Caco-2 (cell line): ENCODE data around the gene RNF217. TPM values are rescaled to one million over a fixed set of nuclear protein-coding genes. Genes with fewer than 3 reads are reported as not detected.

Source experiments
- BruUV-seq: library from RNA; stranded (reverse); fragments of 400-500 nt; replicated peaks from 2 replicates; lab custom pipeline; 2021; lab: Mats Ljungman, UMichigan
- CTCF ChIA-PET: fragments of 300-600 bp; sonication (Branson Sonifier 250); formaldehyde crosslinking; loops from one replicate; lab custom pipeline; 2022; ENCODE audit warnings: antibody characterized with exemption; lab: Charles Lee
- POLR2A ChIA-PET: fragments of 300-600 bp; sonication (Branson Sonifier 250); formaldehyde crosslinking; loops from one replicate; lab custom pipeline; 2022; ENCODE audit warnings: antibody characterized with exemption; lab: Charles Lee
- DNase-seq, 2 experiments: peaks; one replicate each; pipeline versions ENCODE4 v3.0.0 to v3.0.0-alpha.2; 2020 to 2022
- H3K27me3 ChIP-seq: replicated peaks from 2 replicates; pipeline ENCODE4 v1.6.0; 2011; ENCODE audit warnings: low read length; ENCODE audit not compliant: control insufficient read depth, insufficient read depth
- H3K36me3 ChIP-seq: 2 replicates; pipeline ENCODE4 v1.5.1; 2011; ENCODE audit warnings: low read length; ENCODE audit not compliant: control insufficient read depth, insufficient read depth
- H3K4me1 ChIP-seq: fragments of 250-450 bp; sonication (Bioruptor Pico); 2 replicates; pipeline ENCODE4 v1.5.1; 2020; ENCODE audit warnings: mild to moderate bottlenecking
- H3K4me3 ChIP-seq: 2 replicates; pipeline ENCODE4 v1.5.1; 2011; ENCODE audit warnings: low read depth, mild to moderate bottlenecking, control low read depth, low read length
- H3K9me3 ChIP-seq: fragments of 250-450 bp; sonication (Bioruptor Pico); 2 replicates; pipeline ENCODE4 v1.5.1; 2020; ENCODE audit warnings: mild to moderate bottlenecking, moderate library complexity
- H3K27ac Mint-ChIP-seq: one replicate; pipeline ENCODE4 v1.8.0; 2022; ENCODE audit warnings: mixed read lengths; ENCODE audit not compliant: unreplicated experiment
- H3K27me3 Mint-ChIP-seq: one replicate; pipeline ENCODE4 v1.8.0; 2022; ENCODE audit warnings: mixed read lengths; ENCODE audit not compliant: insufficient read depth, unreplicated experiment
- H3K36me3 Mint-ChIP-seq: one replicate; pipeline ENCODE4 v1.8.0; 2022; ENCODE audit warnings: mild to moderate bottlenecking, mixed read lengths; ENCODE audit not compliant: insufficient read depth, unreplicated experiment
- H3K4me1 Mint-ChIP-seq: one replicate; pipeline ENCODE4 v1.8.0; 2022; ENCODE audit warnings: low read depth, mixed read lengths; ENCODE audit not compliant: unreplicated experiment
- H3K4me3 Mint-ChIP-seq: one replicate; pipeline ENCODE4 v1.8.0; 2022; ENCODE audit warnings: mild to moderate bottlenecking, moderate library complexity, mixed read lengths; ENCODE audit not compliant: unreplicated experiment
- H3K9me3 Mint-ChIP-seq: one replicate; pipeline ENCODE4 v1.8.0; 2022; ENCODE audit warnings: mixed read lengths; ENCODE audit not compliant: unreplicated experiment
- intact Hi-C: fragments of 100-400 bp; cut with micrococcal nuclease; formaldehyde crosslinking; loops from one replicate; pipeline ENCODE4 v1.10.0; 2022; ENCODE audit not compliant: unreplicated experiment
- total RNA-seq: library from RNA; stranded (reverse); gene quantifications from 2 replicates; pipeline ENCODE4 v1.2.3, GENCODE V29; 2022
- TF ChIP-seq, protein P1 (sequence below), 2 experiments: fragments of 200-600 bp in 1 of 2; IDR thresholded peaks; 1 replicate in 1 of 2; 2 replicates in 1 of 2; pipeline versions ENCODE4 v1.5.1 to v1.8.0; 2011 to 2022; ENCODE audit warnings: antibody characterized with exemption in 1 of 2, control low read depth in 1 of 2, inconsistent platforms in 1 of 2, low read depth in 1 of 2, low read length in 1 of 2, mild to moderate bottlenecking in 1 of 2, moderate library complexity in 1 of 2; ENCODE audit not compliant: insufficient read depth in 1 of 2, severe bottlenecking in 1 of 2, unreplicated experiment in 1 of 2

RNF217 gene
- total RNA-seq, 1 experiment from 2014 or later = 0.09 TPM

DNA sequence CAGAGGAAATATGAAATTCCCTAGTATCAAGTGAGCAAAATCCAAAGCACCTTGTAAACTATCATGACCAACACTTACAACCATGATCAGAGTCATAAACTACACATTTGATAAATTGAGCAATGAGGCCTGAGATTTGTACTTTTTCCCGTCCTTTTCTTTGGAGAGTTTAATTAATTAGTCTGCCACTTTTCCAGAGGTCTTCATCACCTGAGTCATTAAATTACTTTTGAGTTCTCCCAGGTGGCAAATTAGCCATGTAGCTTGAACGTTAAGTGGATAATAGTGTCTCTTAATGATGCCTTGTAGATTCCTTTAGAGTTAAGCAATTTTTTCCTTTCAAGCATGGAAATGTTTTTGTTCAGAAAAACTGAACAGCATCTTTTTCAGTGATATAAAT lies 75.6 kb downstream of the RNF217 start:
- intact Hi-C loops = no loop called here
- Histone ChIP-seq H3K4me1 (no peaks in the 10 kb centered on the region), H3K9me3 (no peaks in the 10 kb centered on the region), H3K27me3 (no peaks in the 10 kb centered on the region), H3K36me3 (no peaks in the 10 kb centered on the region), H3K4me3 (no peak overlapping the region)
- no peaks in the 10 kb centered on the region for H3K9me3 Mint-ChIP-seq
- H3K4me1 Mint-ChIP-seq = no peaks in the 10 kb centered on the region
- ChIA-PET CTCF (no interaction called here), POLR2A (no interaction called here)
- no TSS peak for BruUV-seq
- H3K36me3 Mint-ChIP-seq = no peaks in the 10 kb centered on the region
- TF ChIP-seq, protein P1, sequence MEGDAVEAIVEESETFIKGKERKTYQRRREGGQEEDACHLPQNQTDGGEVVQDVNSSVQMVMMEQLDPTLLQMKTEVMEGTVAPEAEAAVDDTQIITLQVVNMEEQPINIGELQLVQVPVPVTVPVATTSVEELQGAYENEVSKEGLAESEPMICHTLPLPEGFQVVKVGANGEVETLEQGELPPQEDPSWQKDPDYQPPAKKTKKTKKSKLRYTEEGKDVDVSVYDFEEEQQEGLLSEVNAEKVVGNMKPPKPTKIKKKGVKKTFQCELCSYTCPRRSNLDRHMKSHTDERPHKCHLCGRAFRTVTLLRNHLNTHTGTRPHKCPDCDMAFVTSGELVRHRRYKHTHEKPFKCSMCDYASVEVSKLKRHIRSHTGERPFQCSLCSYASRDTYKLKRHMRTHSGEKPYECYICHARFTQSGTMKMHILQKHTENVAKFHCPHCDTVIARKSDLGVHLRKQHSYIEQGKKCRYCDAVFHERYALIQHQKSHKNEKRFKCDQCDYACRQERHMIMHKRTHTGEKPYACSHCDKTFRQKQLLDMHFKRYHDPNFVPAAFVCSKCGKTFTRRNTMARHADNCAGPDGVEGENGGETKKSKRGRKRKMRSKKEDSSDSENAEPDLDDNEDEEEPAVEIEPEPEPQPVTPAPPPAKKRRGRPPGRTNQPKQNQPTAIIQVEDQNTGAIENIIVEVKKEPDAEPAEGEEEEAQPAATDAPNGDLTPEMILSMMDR (IDR thresholded peaks at IDR 0.05; ENCODE audit: insufficient read depth in 1 of 2, low read depth in 1 of 2, low read length in 1 of 2, severe bottlenecking in 1 of 2, unreplicated experiment in 1 of 2) = no peak
- no peaks in the 10 kb centered on the region for H3K27me3 Mint-ChIP-seq
- H3K27ac Mint-ChIP-seq = no peak overlapping the region
- H3K4me3 Mint-ChIP-seq = no peak overlapping the region
- DNase-seq = no peak

DNA sequence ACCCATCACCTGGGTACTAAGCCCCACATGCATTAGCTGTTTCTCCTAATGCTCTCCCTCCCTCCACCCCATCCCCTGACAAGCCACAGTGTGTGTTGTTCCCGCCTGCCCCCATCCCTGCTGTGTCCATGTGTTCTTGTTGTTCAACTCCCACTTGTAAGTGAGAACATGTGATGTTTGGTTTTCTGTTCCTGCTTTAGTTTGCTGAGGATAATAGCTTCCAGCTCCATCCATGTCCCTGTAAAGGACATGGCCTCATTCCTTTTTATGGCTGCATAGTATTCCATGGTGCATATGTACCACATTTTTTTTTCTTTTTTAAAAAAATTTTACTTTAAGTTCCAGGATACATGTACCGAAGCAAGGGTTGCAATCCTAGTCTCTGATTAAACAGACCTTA lies 76.7 kb downstream of the RNF217 start:
- no peaks in the 10 kb centered on the region for H3K4me1 ChIP-seq
- BruUV-seq = no TSS peak
- intact Hi-C loops = no loop called here
- no peaks in the 10 kb centered on the region for H3K36me3 ChIP-seq
- TF ChIP-seq, protein P1 (IDR thresholded peaks at IDR 0.05; ENCODE audit: insufficient read depth in 1 of 2, low read depth in 1 of 2, low read length in 1 of 2, severe bottlenecking in 1 of 2, unreplicated experiment in 1 of 2) = no peak
- no peak for DNase-seq
- no peaks in the 10 kb centered on the region for H3K9me3 ChIP-seq
- Mint-ChIP-seq H3K9me3 (no peaks in the 10 kb centered on the region), H3K27me3 (no peaks in the 10 kb centered on the region), H3K4me3 (no peak overlapping the region), H3K4me1 (no peaks in the 10 kb centered on the region), H3K36me3 (no peaks in the 10 kb centered on the region), H3K27ac (no peak overlapping the region)
- H3K4me3 ChIP-seq = no peak overlapping the region
- ChIA-PET CTCF (no interaction called here), POLR2A (no interaction called here)
- no peaks in the 10 kb centered on the region for H3K27me3 ChIP-seq

DNA sequence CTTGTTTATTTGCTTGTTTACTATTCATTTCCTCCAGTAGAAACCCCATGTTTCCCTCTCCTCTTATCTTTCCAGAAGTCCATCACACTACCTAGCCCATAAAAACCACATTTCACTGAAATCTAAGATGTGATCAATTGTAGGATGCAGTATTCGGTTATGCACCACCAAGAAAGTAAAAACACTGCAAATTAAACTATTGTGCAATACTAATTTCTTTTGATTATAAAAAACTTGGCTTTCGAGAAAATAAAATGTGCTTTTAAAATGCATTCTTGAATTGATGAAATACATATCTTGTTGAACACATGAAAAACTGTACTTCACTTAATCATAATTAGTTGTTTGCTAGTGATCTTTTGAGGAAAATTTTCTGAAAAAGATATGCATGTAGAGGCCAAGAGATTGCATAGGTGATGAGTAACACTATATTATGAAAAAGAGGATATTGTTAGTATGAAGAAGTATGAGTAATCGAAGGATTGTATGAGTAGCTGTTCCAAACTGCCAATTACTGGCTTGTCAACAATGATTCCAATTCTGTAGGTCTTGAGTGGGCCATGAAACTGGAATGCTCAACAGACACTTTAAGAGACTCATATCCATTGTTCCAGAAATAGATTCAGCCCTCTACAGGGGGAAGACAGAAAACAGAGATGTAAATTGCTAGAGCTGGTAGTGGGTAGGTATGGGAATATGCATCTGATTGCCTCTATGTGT lies 79.7 kb downstream of the RNF217 start:
- no peaks in the 10 kb centered on the region for H3K9me3 ChIP-seq
- Mint-ChIP-seq H3K9me3 (no peaks in the 10 kb centered on the region), H3K4me1 (no peaks in the 10 kb centered on the region), H3K27me3 (peaks cover 3% of the 10 kb centered on the region), H3K27ac (no peak overlapping the region), H3K36me3 (no peaks in the 10 kb centered on the region), H3K4me3 (no peak overlapping the region)
- TF ChIP-seq, protein P1 (IDR thresholded peaks at IDR 0.05; ENCODE audit: insufficient read depth in 1 of 2, low read depth in 1 of 2, low read length in 1 of 2, severe bottlenecking in 1 of 2, unreplicated experiment in 1 of 2) = no peak
- ChIA-PET POLR2A (no interaction called here), CTCF (no interaction called here)
- intact Hi-C loops = no loop called here
- H3K4me1 ChIP-seq = no peaks in the 10 kb centered on the region
- no TSS peak for BruUV-seq
- no peaks in the 10 kb centered on the region for H3K27me3 ChIP-seq
- H3K36me3 ChIP-seq = no peaks in the 10 kb centered on the region
- no peak for DNase-seq
- no peak overlapping the region for H3K4me3 ChIP-seq
